GM08714 (cell line): Measurements from ENCODE around the gene TMEM132C.

Experiments
- H3K4me3 ChIP-seq: fragments of 200-500 bp; sonication (Bioruptor generic); 2 replicates; pipeline ENCODE4 v1.5.1; 2014; ENCODE audit warnings: mild to moderate bottlenecking, low read length, inconsistent platforms
- ZNF274 ChIP-seq: IDR thresholded peaks from 2 replicates; pipeline ENCODE4 v1.6.1; 2012; ENCODE audit warnings: mild to moderate bottlenecking, low read depth, low read length

The TMEM132C gene

GRCh38 chr12:128353301-128353700 lies 86.3 kb downstream of the TMEM132C start:
- TF ChIP-seq ZNF274: no peak
- no peak overlapping the region for H3K4me3 ChIP-seq

- TF ChIP-seq ZNF274: no peak
- no peak overlapping the region for H3K4me3 ChIP-seq
Measured at GRCh38 chr12:128356547-128356946, 89.6 kb downstream of the TMEM132C start.

DNA sequence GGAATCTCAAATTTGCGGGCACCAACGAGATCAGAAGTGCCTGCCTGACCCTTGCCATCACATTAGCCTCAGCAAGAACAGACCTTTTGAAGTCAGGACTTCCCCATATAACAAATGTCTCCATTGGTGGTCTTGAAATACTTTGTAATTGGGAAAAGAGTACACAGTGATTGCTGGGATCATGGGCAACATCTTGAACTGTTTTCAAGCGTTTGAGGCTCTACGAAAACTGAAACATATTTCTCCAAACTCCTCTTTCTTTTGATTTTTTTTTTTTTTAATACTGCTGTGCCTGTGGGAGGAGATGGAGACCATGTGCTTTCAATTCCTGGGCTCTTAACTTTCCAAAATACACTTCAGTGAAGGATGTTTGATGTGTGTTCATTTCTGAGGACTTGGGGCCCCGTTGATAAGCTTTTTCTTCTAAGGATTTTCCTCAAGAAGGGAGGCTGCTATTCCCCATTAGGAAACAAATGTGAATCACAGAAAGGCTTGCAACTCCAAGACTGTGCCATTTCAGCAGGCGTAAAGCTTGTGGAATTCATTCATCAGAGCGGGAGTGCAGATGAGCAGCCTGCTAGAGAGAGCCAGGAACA lies 94.5 kb downstream of the TMEM132C start:
- TF ChIP-seq ZNF274: no peak

GRCh38 chr12:128365032-128365431 lies 98.1 kb downstream of the TMEM132C start:
- no peak for TF ChIP-seq ZNF274
- no peak overlapping the region for H3K4me3 ChIP-seq

More for the DNA sequence above, 94.5 kb downstream of the TMEM132C start:
- H3K4me3 ChIP-seq: no peak overlapping the region

- TF ChIP-seq ZNF274: no peak
Measured at GRCh38 chr12:128365651-128366231, 98.8 kb downstream of the TMEM132C start.

GRCh38 chr12:128367961-128368360 lies 101.0 kb downstream of the TMEM132C start:
- no peak overlapping the region for H3K4me3 ChIP-seq
- TF ChIP-seq ZNF274: no peak

More at GRCh38 chr12:128365651-128366231, 98.8 kb downstream of the TMEM132C start:
- H3K4me3 ChIP-seq: no peak overlapping the region

- no peak overlapping the region for H3K4me3 ChIP-seq
- TF ChIP-seq ZNF274: no peak
Measured at GRCh38 chr12:128381541-128381940, 114.6 kb downstream of the TMEM132C start.

- TF ChIP-seq ZNF274: no peak
Measured at GRCh38 chr12:128381946-128382345, 115.0 kb downstream of the TMEM132C start.

GRCh38 chr12:128382946-128383345 lies 116.0 kb downstream of the TMEM132C start:
- TF ChIP-seq ZNF274: no peak
- no peak overlapping the region for H3K4me3 ChIP-seq

More at GRCh38 chr12:128381946-128382345, 115.0 kb downstream of the TMEM132C start:
- H3K4me3 ChIP-seq: no peak overlapping the region

GRCh38 chr12:128383357-128383937 lies 116.5 kb downstream of the TMEM132C start:
- TF ChIP-seq ZNF274: no peak
- H3K4me3 ChIP-seq: no peak overlapping the region

DNA sequence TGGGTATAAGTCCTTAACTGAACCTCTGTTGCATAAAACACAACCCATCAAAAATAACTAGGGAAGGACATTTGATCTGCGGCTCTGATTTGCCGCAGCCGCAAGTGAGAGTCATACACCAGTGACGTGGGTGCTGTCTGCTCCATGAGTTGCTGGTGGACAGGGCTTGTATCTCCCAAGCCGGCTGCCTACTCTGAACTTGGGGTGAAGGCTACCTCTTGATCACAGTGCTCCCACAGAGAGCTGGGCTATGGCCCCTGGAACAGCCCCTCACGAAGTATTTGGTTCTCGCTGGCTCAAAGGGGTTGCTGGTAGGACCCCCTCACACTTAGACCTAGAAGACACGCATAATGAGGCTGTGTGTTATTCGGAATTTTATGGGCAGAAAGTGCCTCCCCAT lies 118.8 kb downstream of the TMEM132C start:
- TF ChIP-seq ZNF274: no peak
- H3K4me3 ChIP-seq: no peak overlapping the region

- H3K4me3 ChIP-seq: no peak overlapping the region
- no peak for TF ChIP-seq ZNF274
Measured at GRCh38 chr12:128387811-128388422, 120.9 kb downstream of the TMEM132C start.

DNA sequence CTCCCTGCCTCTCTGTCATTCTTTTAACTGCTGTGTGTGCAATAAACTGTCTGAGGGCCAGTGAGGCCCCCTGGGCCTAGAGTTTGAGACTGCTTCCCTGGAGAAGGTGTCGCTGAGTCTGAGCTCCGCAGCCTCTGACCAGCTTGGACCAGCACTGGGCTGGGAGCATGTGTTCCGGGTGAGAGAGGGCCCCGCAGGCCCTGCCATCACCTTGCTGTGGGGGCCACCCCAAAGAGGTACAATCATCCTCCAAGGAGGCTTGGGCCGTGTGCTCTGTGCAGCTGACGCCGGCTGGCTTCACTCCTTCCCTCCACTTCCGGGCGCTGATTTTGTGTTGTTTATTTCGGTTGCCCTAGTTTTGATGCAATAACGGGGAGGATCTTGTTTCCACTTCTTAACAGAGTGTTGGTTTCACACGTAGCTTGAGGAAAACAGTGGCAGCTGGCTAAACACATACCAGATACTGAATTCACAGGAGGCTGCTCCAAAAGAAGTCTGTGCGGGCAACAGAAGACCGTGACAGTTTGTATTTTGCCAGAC lies 121.6 kb downstream of the TMEM132C start:
- TF ChIP-seq ZNF274: no peak

DNA sequence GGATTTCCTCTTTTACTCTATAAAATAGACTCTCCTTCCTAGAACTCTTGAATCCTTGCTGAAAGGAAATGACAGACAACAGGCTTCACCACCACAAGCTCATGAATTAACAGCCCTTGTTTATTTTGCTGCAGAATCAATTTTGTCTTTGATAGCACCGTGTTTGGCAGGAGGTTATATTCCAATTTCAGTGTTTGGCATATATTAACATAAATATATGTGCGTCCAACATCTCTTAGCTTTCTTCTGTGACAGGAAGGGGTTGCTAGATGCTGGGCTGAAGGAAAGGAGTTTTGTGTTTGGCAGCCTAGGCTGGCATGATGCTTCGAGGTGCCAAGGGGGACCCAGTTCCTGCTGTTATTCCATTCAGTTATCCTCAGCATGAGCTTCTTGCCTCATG lies 126.4 kb downstream of the TMEM132C start:
- H3K4me3 ChIP-seq: no peak overlapping the region
- no peak for TF ChIP-seq ZNF274

More for the DNA sequence above, 121.6 kb downstream of the TMEM132C start:
- H3K4me3 ChIP-seq: no peak overlapping the region
